GM18508 (cell line): ENCODE data around the gene NKAIN2.

Experiments used
- ATAC-seq: cut with Tn5 transposase; IDR thresholded peaks from one replicate; pipeline ENCODE4 v1.9.1; 2021; ENCODE audit warnings: moderate number of reproducible peaks; ENCODE audit not compliant: insufficient read depth, unreplicated experiment

The NKAIN2 gene

DNA sequence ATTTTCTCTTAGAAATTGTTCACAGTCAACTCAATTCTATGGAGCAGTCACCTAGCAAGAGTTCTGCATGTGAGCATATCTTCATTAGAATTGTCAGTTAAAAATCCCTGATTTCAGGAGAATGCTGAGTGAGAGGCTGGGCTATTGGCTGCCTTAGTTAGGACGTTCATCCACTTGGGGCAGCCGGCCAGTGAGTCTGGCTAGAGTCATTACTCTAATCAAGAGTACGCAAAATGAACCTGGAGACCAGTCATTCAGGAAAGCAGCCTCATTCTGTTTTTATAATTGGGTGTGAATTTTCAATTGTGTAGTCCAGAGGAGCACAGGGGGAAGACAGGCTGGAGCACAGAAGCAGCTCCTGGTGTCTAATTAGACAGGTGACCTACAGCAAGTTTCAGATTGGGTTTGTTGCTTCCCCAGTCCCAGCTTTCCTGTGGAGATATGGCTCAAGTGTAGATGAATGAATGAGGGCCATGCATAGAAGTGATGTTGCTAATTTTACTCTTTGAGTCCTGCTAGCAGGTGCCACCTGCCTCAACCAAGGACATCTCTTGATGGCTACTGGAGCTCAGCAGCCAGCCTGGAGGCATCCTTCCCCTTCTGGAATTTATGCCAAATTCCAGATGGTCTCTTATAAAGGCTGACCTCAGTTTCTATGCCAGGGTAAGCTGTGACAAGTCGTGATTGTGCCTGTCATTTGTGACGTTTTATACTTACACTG, 265.7 kb downstream of the NKAIN2 start:
- ATAC-seq: no peak

DNA sequence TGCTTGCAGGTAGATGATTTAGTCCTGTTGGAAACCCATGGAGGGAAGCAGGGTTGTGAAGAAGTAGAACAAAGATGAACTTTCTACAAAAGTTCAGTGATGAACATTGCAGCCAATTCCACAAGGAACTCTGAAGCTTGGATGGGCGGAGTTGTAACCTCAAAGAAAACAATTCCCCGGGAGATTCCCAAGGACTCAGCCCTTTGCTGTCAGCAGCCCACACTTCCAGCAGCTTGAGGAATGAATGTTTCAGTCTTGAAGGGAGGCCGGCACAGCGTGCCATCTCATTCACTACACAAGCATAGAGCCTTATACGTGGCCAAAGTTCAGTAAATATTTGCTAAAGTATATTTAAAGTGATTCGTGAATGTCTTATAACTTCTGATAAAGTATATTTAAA, 269.4 kb downstream of the NKAIN2 start:
- no peak for ATAC-seq

DNA sequence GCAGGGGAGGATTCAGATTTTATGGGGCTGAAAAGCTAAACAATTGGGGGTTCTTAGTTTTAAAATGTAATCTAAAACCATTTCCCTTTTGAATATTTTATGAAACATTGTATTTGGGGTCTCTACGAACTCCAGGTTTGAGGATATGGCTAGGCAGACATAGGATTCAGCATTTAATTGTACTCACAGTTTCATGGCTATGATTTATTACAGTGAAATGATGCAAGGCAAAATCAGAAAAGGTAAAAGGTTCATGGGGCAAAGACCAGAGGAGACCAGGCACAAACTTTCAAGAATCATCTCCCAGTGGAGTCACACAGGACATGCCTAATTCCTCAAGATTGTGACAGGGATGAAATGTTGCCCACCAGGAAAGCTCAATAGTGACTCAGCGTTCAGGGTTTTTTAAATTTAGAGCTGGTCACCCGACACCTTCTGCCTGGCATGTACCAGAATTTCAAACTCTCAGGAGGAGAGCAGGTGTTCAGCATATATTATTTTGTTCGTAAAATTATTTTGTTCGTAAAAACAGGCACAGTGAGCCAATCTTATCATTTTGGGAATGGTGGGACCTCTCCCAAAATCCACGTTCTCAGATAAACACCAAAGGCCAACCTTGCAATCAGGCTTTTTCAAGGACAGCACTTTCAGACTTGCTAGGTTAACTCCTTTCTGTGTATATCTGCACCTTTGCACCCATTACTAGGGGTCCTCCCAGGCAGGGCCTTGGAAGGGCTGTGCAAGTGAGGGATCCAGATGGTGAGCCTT, 270.3 kb downstream of the NKAIN2 start:
- ATAC-seq: no peak

DNA sequence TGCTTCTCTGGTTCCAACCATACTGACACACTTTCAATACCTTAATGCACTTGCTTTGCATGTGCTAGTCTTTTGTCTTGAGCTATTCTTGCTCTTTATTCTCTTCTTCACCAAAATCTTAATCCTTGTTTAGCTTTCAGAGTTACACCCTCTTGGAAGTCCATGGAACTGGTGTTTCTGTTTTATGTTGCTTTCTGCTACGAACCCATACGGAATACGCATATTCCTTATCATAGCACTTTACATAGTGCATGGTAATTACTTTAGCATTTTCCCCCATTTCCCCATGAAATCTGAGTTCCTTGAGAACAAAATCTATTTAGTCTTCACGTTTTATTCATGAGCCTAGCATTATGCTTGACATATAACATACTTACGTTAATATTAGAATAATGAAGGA, 270.9 kb downstream of the NKAIN2 start:
- no peak for ATAC-seq

DNA sequence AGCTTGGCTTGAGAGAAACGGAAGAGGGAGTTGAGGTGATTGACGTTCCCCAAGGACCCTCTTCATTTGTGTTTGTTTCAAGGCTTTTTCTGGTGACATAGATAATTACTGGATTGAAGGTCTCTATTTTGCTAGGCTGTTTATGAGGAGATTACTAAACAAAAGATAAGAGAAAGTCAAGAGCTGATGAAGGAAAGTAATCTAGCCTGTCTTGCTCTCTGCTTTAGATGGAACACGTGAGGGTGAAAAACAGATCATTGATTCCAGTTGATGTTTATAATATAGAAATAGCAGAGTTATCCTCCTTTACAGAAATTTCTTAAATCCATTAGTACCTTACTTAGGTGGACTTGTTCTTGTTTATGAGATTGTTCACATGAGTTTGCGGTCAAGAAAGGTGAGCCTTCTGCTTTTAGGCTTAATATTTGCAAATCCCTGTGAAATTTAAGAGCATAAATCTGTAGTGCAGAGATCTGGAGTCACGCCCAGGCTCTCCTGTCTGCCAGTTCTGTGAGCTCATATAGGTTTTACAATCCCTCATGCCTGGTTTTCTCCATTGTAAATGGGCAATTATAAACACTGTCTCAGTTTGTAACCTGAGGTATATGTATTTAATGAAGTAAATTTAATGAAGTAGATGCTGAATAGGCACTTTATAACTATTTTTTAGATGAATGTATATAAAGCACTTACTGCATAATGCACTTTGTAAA, 272.8 kb downstream of the NKAIN2 start:
- ATAC-seq: no peak

DNA sequence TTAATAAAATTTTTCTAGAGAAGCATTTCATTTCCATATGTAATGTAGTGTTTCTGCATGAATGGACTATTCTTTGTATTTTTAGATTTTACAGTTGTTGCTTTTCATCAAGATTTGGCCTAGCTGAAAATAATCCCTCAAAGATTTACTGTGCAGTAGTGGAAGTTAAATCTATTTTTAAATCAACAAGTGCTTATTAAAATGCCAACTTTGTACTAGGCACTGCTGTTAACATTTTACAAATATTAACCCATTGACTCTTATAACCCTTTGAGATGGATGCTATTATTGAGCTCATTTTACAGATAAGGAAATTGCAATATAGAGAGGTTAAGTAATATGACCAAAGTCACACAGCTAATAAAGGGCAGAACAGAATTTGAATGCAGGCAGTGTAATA, 274.5 kb downstream of the NKAIN2 start:
- no peak for ATAC-seq

DNA sequence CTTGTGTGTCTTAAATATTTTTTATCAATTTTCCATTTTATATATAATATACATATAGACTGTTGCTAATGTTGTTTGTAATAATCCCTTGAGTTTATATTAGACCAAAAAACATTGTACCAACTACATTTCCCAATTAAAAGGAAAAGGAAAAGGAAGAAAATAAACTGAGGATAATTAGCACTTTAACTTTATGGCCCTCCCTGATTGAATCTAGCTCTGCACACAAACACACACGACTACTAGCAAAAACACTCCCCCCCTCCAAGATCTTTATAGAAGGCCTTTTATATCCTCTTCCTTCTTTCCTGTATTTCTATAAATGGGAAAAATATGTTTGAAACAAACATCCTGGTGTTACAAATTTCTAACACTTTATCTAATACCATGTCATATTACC, 276.8 kb downstream of the NKAIN2 start:
- ATAC-seq: no peak

DNA sequence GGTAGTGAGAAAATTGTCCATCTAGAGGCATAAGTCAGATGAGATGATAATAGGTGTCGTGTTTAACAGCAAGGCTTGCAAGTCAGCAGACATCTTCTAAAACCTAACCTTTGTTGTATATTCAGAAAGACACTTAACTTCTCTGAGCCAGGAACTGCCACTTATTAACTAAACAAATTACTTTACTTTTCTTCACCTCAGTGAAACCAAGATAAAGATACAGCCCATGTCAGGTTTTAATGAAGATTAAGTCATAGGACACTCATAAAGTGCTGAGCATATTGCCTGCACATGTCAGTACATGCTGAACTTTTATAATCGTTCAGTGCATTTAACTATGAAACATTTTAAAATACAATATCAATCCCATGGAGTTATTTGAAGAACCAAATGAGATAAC, 286.8 kb downstream of the NKAIN2 start:
- no peak for ATAC-seq

DNA sequence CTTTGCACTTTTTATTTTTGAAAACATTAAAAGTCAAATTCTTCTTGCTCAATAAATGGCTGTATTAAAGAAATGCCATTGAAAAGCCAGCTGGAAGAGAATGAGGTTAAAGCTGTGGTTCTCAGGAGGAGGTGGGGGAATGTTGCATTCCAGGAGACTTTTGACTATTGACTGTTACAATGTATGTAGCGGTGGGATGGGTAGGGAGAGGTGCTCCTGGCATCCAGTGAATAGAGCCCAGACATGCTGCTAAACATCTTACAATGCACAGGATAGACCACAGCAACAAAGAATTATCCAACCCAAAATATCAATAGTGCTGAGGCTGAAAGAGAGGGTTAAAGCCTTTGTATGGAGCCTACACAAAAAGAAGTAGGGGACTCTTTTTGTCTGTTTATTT, 295.9 kb downstream of the NKAIN2 start:
- no peak for ATAC-seq

DNA sequence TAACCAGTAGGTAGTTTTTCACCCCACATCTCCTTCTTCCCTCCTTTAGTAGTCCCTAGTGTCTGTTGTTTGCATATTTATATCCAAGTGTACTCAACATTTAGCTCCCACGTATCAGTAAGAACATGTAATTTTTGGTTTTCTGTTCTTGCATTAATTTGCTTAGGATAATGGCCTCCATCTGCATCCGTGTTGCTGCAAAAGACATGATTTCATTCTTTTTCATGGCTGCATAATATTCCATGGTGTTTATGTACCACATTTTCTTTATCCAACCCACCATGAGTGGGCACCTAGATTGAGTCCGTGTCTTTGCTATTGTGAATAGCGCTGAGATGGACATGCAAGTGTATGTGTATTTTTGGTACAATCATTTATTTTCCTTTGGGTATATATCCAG, 306.8 kb downstream of the NKAIN2 start:
- ATAC-seq: no peak

DNA sequence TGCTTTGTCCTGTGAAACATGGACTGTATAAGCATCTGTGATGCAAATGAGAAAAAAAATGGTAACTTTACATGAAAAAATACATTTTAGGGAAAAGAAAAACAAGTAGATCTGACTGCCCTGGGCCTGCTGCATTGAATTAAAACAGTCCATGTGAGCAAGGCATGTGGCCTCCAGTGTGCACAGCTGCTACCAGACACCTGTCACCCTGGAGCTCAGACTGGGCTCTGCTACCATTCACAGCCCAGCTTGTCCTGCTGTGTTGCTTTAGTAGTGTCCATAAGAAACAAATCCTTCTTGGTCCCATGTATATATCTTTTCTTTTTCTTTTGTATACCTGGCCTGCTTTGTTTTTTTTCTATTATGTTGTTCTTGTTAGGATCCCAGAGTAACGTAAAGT, 315.9 kb downstream of the NKAIN2 start:
- no peak for ATAC-seq

DNA sequence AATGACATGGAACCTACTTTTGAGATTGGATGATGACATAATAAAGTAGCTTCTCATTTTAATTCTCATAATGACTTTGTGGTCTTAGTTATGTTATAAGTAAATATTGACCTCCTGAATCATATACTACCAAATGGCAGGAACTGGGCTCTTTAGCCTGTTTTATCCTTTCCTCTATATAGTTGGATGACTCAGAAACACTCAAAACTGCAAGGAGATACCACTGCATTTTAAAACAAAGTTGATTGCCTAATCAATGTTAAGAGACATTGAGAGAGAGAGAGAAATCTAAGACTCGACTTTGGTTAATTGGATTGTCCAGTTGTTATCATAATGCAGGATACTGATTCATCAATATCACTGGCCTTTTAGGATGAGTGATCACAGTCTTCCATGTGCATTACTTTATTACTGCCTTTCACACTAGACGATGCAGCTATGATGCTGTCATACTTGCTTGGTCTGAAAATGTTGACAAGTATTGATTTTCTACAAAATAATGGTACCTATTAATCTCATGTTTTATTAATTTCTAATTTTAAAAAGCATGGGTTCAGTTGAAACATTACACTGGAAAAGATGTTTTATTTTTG, 320.0 kb downstream of the NKAIN2 start:
- ATAC-seq: no peak

DNA sequence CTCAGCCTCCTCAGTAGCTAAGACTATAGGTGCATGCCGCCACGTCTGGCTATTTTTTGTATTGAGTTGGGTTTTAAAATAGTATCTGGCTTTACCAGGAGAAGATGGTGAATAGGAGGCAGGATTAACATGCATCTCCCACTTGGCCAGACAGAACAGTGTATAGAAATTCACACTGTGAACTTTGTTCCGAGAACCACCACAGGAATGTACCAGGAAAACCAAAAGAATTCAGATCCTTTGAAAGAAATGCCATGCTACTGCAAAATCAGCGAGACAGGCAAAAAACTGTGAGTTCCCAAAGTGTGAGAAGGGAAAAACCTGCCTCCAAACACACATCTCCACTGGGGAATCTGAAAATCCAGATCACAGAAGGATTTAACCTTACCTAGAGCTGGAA, 327.6 kb downstream of the NKAIN2 start:
- ATAC-seq: no peak

DNA sequence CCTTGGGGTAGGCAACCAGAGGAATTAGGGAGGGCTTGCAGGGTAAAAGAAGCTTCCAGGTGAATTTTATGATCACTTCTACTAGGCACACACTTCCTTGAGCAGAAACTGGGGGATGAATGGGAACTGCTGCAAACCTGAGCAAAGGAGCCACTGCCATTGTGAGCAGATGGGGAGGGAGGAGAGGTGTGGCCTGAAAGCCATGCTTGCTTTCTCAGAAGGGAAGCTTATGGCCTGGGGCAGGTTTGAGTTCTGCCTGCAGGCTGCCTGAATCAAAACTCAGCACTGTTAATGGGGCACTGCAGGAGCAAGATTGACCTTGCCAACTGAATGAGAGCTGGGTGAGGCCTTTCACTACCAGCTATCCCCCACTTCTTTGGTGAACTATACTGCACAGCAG, 328.1 kb downstream of the NKAIN2 start:
- ATAC-seq: no peak

DNA sequence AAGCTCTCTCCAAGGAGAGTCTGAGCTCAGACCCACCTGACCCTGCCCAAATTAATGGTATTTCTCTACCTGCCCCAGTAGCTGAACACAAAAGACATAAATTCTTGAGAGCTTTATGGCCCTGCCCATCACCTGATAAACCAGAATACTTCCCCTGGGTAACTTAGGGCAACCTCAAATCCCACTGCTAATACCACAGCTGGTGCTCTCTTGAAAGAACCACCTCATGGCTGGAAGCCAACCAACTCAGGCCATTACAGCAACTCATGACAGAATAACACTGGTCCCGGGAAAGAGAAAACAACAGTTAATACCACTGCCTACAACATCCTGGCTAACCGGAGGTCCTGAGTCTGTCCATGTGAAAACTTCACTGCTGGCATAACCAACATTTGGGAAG, 328.6 kb downstream of the NKAIN2 start:
- ATAC-seq: no peak

DNA sequence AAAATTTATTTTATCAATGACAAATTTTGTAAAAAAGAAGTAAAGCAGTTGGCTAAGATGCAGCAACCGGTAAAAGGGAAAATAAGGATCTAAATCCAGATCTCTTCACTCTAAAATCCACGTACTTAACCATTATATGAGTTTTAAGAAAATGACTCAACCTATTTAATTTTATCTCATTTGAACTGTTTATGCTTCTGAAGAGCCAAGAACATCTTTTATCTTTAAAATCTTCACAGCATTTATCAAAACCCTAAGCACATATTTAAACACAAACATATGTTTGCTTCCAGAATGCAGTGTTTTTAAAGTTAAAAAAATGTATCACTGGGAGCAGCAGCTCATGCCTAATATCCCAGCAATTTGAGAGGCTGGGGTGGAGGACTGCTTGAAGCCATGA, 339.2 kb downstream of the NKAIN2 start:
- ATAC-seq: no peak

DNA sequence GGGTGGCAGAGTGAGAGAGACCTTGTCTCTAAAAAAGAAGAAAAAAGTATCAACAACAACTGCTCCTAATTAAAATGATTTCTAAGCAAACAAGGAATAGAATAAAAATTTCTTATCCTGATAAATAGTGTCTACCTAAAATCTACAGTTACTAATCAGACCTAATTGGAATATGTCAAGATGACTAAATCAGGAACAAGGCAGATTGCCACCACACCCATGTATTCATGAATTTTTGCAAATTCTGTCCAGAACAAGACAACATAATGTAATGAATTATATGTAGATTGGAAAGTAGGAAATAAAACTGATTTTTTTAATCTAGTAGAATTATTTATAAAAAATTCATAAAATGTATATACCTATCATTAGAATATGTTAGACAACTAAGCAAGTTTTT, 339.8 kb downstream of the NKAIN2 start:
- no peak for ATAC-seq

DNA sequence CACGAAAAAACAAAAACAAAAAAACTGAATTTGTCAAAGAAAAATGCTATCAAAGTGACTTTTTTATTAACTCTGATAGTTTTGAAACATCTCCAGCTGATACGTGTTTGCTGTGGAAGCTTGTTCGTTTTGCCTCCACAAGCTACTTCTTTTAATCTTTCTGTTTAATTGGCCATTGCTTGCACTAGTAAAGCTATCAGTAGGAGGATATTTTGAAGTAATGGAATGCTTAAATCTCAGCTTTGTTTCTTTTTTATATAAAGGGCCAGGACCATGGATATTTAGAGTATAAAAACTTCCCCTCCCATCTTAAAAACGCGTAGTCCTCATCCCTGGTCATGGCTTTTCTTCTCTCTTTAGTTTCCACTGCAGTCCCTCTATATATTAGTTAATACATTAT, 344.0 kb downstream of the NKAIN2 start:
- no peak for ATAC-seq

DNA sequence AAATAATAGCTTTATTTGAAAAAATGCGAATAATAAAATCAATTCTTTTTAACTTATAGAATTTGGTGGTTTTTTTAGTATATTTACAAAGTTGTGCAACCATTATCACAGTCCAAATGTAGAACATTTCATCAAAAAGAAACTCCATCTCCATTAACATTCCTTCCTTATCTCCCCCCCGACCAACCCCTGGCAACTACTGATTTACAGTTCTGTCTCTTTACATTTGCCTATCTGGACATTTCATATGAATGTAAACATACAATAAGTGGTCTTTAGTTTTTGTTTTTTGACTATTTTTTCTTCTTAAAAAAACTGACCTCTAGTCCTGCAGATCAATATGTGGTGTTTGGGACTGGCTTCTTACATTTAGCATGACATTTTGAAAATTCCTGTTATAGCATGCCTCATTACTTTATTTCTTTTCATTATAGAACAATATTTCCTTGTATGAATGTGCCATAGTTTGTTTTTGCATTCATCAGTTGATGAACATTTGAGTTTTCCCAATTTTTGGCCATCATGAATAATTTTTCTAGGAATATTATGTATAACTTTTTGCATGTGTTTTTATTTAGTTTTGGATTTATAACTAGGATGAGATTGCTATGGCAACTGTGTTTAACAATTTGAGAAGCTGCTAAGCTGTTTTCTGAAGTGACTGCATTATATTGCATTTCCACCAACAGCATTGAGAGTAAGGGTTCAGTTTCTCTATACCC, 344.7 kb downstream of the NKAIN2 start:
- no peak for ATAC-seq

DNA sequence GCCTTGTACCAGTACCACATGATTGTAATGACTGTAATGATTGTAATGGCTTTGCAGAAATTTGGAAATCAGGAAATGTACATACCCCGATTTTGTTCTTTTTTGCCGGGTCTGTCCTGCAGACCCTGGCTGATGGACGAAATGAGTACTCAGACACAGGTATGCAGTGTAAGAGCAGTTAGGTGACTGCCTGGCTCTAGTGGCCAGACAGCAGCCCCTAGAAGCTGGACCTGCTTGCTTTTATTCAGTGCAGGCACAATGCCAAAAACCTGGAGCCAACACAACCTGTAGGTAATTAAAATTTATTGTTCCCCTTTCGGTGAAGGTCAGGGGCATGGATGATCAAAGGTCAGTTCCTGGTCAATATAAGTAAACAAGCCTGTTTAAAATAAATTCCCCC, 346.0 kb downstream of the NKAIN2 start:
- ATAC-seq: no peak
